ENCODE measurements around the gene SRRM5. TPM values are rescaled to one million over a fixed set of nuclear protein-coding genes. Genes with fewer than 3 reads are reported as not detected.

SRRM5 gene
- polyA plus RNA-seq, 1 of the 3 experiments (the other 2 are of a cell fraction) = 0.15 TPM

DNA sequence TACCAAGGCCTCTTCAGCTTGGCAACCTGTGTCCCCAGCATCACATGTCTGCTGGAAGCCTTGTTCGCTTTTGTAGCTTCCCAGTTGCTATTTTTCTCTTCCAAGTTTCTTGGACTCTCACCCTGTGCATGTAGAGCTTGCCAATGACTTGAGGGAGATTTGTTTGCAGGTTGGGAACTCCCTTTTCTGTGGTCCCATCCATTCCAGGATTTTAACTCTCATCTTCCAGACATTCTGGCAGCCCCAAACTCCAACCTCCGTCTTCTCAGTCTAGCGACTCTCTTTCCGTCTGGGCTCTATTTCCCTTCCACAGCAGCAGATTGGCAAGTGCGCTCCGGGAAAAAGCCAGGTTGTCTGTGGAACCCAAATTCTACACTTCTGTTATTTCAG, 49.1 kb downstream of the SRRM5 start:
- no peak for DNase-seq
- peaks cover 4 to 69% of the 10 kb centered on the region in 2 experiments for H3K36me3 ChIP-seq (replicated peaks in 1 of 2; ENCODE audit: control insufficient read depth in 1 of 2, insufficient read depth in 2 of 2, low read length in 1 of 2)
- POLR2A ChIA-PET = interaction anchor here (0.6 kb wide), 1 partner anchor 132 kb away, joined by 3 read pairs; no protein-coding TSS in a partner anchor

DNA sequence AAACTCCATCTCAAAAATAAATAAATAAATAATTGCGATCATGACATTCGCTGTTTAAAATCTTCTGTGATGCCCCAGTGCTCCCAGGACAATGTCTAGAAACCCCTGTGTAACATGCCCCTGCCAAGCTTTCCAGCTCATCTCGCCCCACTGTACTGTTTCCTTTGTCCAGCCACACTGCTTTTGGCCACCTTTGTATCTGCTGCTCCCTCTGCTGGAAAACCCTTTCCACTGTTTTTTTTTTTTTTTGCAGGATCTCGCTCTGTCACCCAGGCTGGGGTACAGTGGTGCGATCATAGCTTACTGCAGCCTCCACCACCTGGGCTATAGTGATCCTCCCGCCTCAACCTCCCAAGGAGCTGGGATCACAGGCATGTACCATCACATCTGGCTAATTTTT, 50.6 kb downstream of the SRRM5 start:
- Histone ChIP-seq H3K36me3 (replicated peaks in 1 of 2; ENCODE audit: control insufficient read depth in 1 of 2, insufficient read depth in 2 of 2, low read length in 1 of 2) (peaks cover 4 to 71% of the 10 kb centered on the region in 2 experiments), H3K27ac (ENCODE audit: low read depth in 2 of 2, low read length in 1 of 2) (no peak overlapping the region), H3K9ac (no peak overlapping the region), H3F3A (replicated peaks; ENCODE audit: insufficient read depth) (peaks cover 4% of the 10 kb centered on the region), H3K9me2 (no peaks in the 10 kb centered on the region), H3K4me1 (ENCODE audit: control insufficient read depth in 1 of 2, insufficient read depth in 2 of 2, low read depth in 1 of 2, low read length in 1 of 2) (peaks cover 0 to 3% of the 10 kb centered on the region in 2 experiments; a peak in 1 of 4 replicates), H2AFZ (ENCODE audit: low read depth) (no peak overlapping the region), H3K79me2 (ENCODE audit: insufficient read depth) (peaks cover 51% of the 10 kb centered on the region), H4K20me1 (ENCODE audit: insufficient read depth) (peaks cover 16% of the 10 kb centered on the region), H3K27me3 (ENCODE audit: insufficient read depth) (no peaks in the 10 kb centered on the region), H3K9me3 (no peaks in the 10 kb centered on the region), H3K4me2 (no peak overlapping the region), H3K4me3 (ENCODE audit: low read depth in 2 of 2, low read length in 1 of 2) (no peak overlapping the region)
- WGBS (ENCODE audit: low lambda C conversion rate) = 99% methylated on average over 6 of the region's 6 CpGs
- POLR2A ChIA-PET = no interaction called here
- TF ChIP-seq RAD21 (IDR thresholded peaks at IDR 0.05; ENCODE audit: low read length) (peak; percentile 26; the same call in 1 of the 2 replicates), SMC3 (IDR thresholded peaks at IDR 0.05; ENCODE audit: low read depth, low read length) (0 out of 2 replicates have a peak, but pooled peaks have one; percentile 8)
- TF ChIP-seq, protein P1, sequence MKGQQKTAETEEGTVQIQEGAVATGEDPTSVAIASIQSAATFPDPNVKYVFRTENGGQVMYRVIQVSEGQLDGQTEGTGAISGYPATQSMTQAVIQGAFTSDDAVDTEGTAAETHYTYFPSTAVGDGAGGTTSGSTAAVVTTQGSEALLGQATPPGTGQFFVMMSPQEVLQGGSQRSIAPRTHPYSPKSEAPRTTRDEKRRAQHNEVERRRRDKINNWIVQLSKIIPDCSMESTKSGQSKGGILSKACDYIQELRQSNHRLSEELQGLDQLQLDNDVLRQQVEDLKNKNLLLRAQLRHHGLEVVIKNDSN (IDR thresholded peaks at IDR 0.05; ENCODE audit: borderline replicate concordance, low read depth) = no peak
- TF ChIP-seq, protein P2, sequence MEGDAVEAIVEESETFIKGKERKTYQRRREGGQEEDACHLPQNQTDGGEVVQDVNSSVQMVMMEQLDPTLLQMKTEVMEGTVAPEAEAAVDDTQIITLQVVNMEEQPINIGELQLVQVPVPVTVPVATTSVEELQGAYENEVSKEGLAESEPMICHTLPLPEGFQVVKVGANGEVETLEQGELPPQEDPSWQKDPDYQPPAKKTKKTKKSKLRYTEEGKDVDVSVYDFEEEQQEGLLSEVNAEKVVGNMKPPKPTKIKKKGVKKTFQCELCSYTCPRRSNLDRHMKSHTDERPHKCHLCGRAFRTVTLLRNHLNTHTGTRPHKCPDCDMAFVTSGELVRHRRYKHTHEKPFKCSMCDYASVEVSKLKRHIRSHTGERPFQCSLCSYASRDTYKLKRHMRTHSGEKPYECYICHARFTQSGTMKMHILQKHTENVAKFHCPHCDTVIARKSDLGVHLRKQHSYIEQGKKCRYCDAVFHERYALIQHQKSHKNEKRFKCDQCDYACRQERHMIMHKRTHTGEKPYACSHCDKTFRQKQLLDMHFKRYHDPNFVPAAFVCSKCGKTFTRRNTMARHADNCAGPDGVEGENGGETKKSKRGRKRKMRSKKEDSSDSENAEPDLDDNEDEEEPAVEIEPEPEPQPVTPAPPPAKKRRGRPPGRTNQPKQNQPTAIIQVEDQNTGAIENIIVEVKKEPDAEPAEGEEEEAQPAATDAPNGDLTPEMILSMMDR (IDR thresholded peaks at IDR 0.05) = peak; percentile 52
- peak; percentile 36 for DNase-seq
- CTCF ChIA-PET = interaction anchor here (0.7 to 1.4 kb wide), 3 partner anchors 10 to 108 kb away, joined by 3 to 7 read pairs (median 6); no protein-coding TSS in a partner anchor

More for the DNA sequence above, 49.1 kb downstream of the SRRM5 start:
- WGBS (ENCODE audit: low lambda C conversion rate) = 98% methylated on average over 6 of the region's 6 CpGs
- Histone ChIP-seq H3K9ac (no peak overlapping the region), H3K27me3 (ENCODE audit: insufficient read depth) (no peaks in the 10 kb centered on the region), H3K4me1 (ENCODE audit: control insufficient read depth in 1 of 2, insufficient read depth in 2 of 2, low read depth in 1 of 2, low read length in 1 of 2) (no peaks in the 10 kb centered on the region), H3K9me2 (no peaks in the 10 kb centered on the region), H2AFZ (ENCODE audit: low read depth) (no peak overlapping the region), H3K79me2 (ENCODE audit: insufficient read depth) (peaks cover 42% of the 10 kb centered on the region), H3K27ac (ENCODE audit: low read depth in 2 of 2, low read length in 1 of 2) (no peak overlapping the region), H3F3A (replicated peaks; ENCODE audit: insufficient read depth) (peaks cover 4% of the 10 kb centered on the region), H3K4me3 (ENCODE audit: low read depth in 2 of 2, low read length in 1 of 2) (no peak overlapping the region), H3K4me2 (no peak overlapping the region), H3K9me3 (no peaks in the 10 kb centered on the region), H4K20me1 (ENCODE audit: insufficient read depth) (0 out of 2 replicates have a peak, but pooled peaks cover 10% of the 10 kb centered on the region)
- CTCF ChIA-PET = interaction anchor here (1.1 kb wide), 1 partner anchor 106 kb away, joined by 3 read pairs; no protein-coding TSS in a partner anchor
- no peak for TF ChIP-seq RAD21 (IDR thresholded peaks at IDR 0.05; ENCODE audit: low read length)

DNA sequence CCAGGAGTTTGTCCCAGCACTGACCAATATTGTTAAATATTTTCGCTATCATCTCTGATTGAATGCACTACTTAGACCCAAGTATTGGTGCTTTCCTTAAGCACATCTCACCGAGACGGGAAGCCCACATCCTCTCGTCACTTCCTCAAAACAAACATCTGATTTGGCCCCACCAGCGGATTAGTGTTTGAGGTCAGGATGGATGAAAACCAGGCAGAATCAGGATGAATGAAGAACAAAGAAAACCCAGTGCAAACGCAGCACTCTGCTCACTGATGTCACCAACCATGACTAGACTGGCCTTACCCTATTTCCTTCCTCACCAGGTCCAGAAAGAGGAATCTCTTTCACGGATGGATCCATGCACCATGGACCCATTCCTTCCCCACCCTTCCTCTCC, 52.1 kb downstream of the SRRM5 start:
- POLR2A ChIA-PET = no interaction called here
- TF ChIP-seq RFX5 (IDR thresholded peaks at IDR 0.05; ENCODE audit: low read length) (no peak), RCOR1 (IDR thresholded peaks at IDR 0.05; ENCODE audit: low read length) (no peak), SIN3A (IDR thresholded peaks at IDR 0.05; ENCODE audit: borderline replicate concordance, low read depth, low read length) (no peak), EZH2phosphoT487 (IDR thresholded peaks at IDR 0.05; ENCODE audit: borderline replicate concordance, low read depth) (no peak), GABPA (IDR thresholded peaks at IDR 0.05; ENCODE audit: low read depth) (no peak), JUND (IDR thresholded peaks at IDR 0.05) (no peak), ELF1 (IDR thresholded peaks at IDR 0.05) (no peak), EP300 (IDR thresholded peaks at IDR 0.05; ENCODE audit: borderline replicate concordance in 1 of 2, low read depth in 1 of 2, low read length in 1 of 2) (no peak), TAF1 (IDR thresholded peaks at IDR 0.05; ENCODE audit: borderline replicate concordance, low read depth, low read length) (no peak), FOXJ3 (CRISPR knock-in tag; IDR thresholded peaks at IDR 0.05) (no peak)
- TF ChIP-seq, protein P3, sequence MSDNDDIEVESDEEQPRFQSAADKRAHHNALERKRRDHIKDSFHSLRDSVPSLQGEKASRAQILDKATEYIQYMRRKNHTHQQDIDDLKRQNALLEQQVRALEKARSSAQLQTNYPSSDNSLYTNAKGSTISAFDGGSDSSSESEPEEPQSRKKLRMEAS (IDR thresholded peaks at IDR 0.05; ENCODE audit: low read depth) = no peak
- TF ChIP-seq, protein P4, sequence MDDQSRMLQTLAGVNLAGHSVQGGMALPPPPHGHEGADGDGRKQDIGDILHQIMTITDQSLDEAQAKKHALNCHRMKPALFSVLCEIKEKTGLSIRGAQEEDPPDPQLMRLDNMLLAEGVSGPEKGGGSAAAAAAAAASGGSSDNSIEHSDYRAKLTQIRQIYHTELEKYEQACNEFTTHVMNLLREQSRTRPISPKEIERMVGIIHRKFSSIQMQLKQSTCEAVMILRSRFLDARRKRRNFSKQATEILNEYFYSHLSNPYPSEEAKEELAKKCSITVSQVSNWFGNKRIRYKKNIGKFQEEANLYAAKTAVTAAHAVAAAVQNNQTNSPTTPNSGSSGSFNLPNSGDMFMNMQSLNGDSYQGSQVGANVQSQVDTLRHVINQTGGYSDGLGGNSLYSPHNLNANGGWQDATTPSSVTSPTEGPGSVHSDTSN (IDR thresholded peaks at IDR 0.05) = no peak
- TF ChIP-seq, protein P2 (IDR thresholded peaks at IDR 0.05) = no peak

More for the DNA sequence above, 52.1 kb downstream of the SRRM5 start:
- Histone ChIP-seq H2AFZ (ENCODE audit: low read depth) (no peak overlapping the region), H3K9me3 (no peaks in the 10 kb centered on the region), H3K27ac (ENCODE audit: low read depth in 2 of 2, low read length in 1 of 2) (no peak overlapping the region), H3K9ac (no peak overlapping the region), H3K79me2 (ENCODE audit: insufficient read depth) (peaks cover 51% of the 10 kb centered on the region), H3K36me3 (replicated peaks in 1 of 2; ENCODE audit: control insufficient read depth in 1 of 2, insufficient read depth in 2 of 2, low read length in 1 of 2) (peaks cover 4 to 56% of the 10 kb centered on the region in 2 experiments), H3K4me3 (ENCODE audit: low read depth in 2 of 2, low read length in 1 of 2) (no peak overlapping the region), H3K9me2 (no peaks in the 10 kb centered on the region), H3K4me2 (no peak overlapping the region), H3F3A (replicated peaks; ENCODE audit: insufficient read depth) (peaks cover 7% of the 10 kb centered on the region), H3K27me3 (ENCODE audit: insufficient read depth) (no peaks in the 10 kb centered on the region), H3K4me1 (ENCODE audit: control insufficient read depth in 1 of 2, insufficient read depth in 2 of 2, low read depth in 1 of 2, low read length in 1 of 2) (peaks cover 0 to 8% of the 10 kb centered on the region in 2 experiments; a peak in 1 of 4 replicates), H4K20me1 (ENCODE audit: insufficient read depth) (peaks cover 22% of the 10 kb centered on the region)
- DNase-seq = no peak
- 86% methylated on average over 7 of the region's 7 CpGs for WGBS (ENCODE audit: low lambda C conversion rate)
- CTCF ChIA-PET = no interaction called here
